Measurements from ENCODE around the gene STK40. TPM values are rescaled to one million over a fixed set of nuclear protein-coding genes. Genes with fewer than 3 reads are reported as not detected.
A peak's percentile ranks its signal among the peaks of the same experiment; 100 is the strongest.

STK40 gene
- total RNA-seq, 2 experiments from 2014 or later, result 39.6 to 40.6 TPM

DNA sequence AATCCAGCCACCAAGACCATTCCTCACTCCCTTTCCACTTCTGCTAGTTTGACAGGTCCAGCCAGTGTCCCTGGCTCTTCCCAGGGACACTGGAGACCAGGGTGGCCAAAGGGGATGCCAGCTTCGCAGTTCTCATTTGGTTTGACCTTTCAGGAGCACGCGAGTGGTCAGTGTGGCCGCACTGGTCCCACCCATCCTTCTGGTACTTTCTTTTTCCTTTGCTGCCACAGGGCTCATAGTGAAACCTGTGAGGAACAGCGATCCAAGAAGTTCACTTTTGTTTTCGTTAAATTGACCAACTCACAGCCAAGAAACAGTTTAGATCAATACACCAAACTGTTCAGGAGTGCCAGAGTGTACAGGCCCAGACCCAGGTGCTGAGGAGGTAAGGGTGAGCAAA, 47.9 kb downstream of the STK40 start:
- DNase-seq, result no peak
- no peak overlapping the region for H3K27ac Mint-ChIP-seq
- intact Hi-C loops (cut with micrococcal nuclease), result no loop called here
- CTCF ChIA-PET, result no interaction called here
- peaks cover 5% of the 10 kb centered on the region for H3K36me3 Mint-ChIP-seq (ENCODE audit: low read depth)
- H3K4me1 Mint-ChIP-seq (ENCODE audit: low read depth), result peaks cover 7% of the 10 kb centered on the region
- no peaks in the 10 kb centered on the region for H3K9me3 Mint-ChIP-seq
- H3K27me3 Mint-ChIP-seq (ENCODE audit: low read depth), result no peaks in the 10 kb centered on the region
- H3K4me3 Mint-ChIP-seq, result no peak overlapping the region

DNA sequence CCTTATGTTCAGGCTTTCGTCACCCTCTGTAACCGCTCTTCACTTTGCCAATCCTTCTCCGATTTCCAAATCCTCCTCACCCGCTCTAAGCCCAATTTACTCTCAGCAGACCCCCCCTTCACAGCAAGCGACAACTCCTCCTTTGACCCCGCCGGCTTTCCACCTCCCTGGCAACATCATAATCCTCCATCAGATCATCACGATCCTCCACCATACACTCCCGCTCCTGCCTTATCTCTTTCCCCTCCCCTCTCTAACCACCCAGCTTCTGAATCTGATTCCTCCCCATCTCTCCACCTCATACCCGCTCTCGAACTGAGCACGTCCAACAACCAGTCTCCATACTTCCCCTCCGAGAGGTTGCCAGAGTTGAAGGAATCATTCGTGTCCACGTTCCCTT, 54.8 kb downstream of the STK40 start:
- no peaks in the 10 kb centered on the region for H3K9me3 Mint-ChIP-seq
- no peak for DNase-seq
- no peaks in the 10 kb centered on the region for H3K36me3 Mint-ChIP-seq (ENCODE audit: low read depth)
- CTCF ChIA-PET, result interaction anchor here (1.3 kb wide), 1 partner anchor 196 kb away, joined by 3 read pairs; no protein-coding TSS in a partner anchor
- intact Hi-C loops (cut with micrococcal nuclease), result no loop called here
- H3K27me3 Mint-ChIP-seq (ENCODE audit: low read depth), result peaks cover under 1% of the 10 kb centered on the region
- H3K27ac Mint-ChIP-seq, result no peak overlapping the region
- no peaks in the 10 kb centered on the region for H3K4me1 Mint-ChIP-seq (ENCODE audit: low read depth)
- H3K4me3 Mint-ChIP-seq, result no peak overlapping the region

DNA sequence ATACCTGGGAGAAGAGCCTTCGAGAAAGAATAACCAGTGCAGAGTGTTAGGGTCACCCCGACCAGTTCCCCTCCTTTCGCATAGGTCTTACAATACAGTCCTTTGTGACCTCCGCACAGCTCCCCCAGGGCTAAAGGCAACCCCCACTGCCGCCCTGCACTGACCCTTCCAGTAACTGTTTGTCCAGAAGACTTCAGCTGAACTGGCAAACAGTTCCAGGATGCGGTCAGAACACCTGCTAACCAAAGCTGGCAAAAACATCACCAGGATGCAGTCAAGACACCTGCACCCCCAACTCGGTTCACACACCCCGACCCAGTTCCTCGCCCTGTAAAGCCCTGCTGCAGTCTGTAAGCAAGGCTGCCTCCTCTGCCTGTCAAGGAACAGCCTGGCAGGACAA, 55.9 kb downstream of the STK40 start:
- H3K27ac Mint-ChIP-seq, result no peak overlapping the region
- H3K36me3 Mint-ChIP-seq (ENCODE audit: low read depth), result no peaks in the 10 kb centered on the region
- CTCF ChIA-PET, result interaction anchor here (1.0 kb wide), 1 partner anchor 13 kb away, joined by 3 read pairs; no protein-coding TSS in a partner anchor
- peaks cover 2% of the 10 kb centered on the region for H3K27me3 Mint-ChIP-seq (ENCODE audit: low read depth)
- no peak overlapping the region for H3K4me3 Mint-ChIP-seq
- intact Hi-C loops (cut with micrococcal nuclease), result no loop called here
- H3K4me1 Mint-ChIP-seq (ENCODE audit: low read depth), result no peaks in the 10 kb centered on the region
- no peak for DNase-seq
- H3K9me3 Mint-ChIP-seq, result no peaks in the 10 kb centered on the region

DNA sequence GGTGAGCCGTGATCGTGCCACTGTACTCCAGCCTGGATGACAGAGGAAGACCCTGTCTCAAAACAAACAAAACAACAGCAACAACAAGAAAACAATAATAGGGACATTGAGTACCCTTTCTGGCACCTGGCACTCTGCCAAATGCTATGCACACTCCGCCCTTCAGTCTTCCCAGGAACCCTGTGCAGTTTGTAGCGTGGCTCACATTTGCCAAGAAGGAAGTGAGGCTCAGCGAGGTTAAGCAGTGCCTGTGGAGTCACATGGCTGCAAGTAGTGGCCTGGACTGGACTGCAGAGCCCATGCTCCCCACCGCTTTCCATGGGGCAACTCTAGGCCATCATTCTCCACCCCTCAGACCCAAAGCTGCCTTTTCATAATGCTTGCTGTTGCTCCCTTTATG, 57.0 kb downstream of the STK40 start:
- Mint-ChIP-seq H3K4me3 (no peak overlapping the region), H3K27ac (no peak overlapping the region), H3K9me3 (no peaks in the 10 kb centered on the region), H3K4me1 (ENCODE audit: low read depth) (peaks cover 9% of the 10 kb centered on the region), H3K36me3 (ENCODE audit: low read depth) (no peaks in the 10 kb centered on the region), H3K27me3 (ENCODE audit: low read depth) (peaks cover 5% of the 10 kb centered on the region)
- intact Hi-C loops (cut with micrococcal nuclease), result no loop called here
- CTCF ChIA-PET, result no interaction called here
- DNase-seq, result no peak

DNA sequence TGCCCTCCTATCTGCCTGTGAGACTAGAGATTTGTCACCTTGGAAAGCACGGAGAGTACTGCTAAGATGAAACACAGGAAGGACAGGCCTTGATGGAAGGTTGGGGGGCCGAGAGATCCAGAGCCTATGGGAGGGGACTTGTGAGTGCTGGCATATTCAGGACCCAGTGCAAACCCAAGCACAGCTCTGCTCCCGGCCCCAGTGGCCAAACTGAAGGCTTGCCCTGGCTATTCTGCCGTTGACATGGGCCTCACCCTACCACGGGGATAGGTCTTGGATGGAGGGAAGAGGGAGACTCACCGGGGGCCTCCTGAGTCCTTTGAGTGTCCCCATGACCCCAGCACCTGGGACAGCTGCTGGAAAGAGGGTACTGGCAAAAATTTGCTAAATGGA, 57.6 kb downstream of the STK40 start:
- H3K4me3 Mint-ChIP-seq, result no peak overlapping the region
- no peak for DNase-seq
- H3K27ac Mint-ChIP-seq, result no peak overlapping the region
- no peaks in the 10 kb centered on the region for H3K36me3 Mint-ChIP-seq (ENCODE audit: low read depth)
- intact Hi-C loops (cut with micrococcal nuclease), result no loop called here
- peaks cover 9% of the 10 kb centered on the region for H3K4me1 Mint-ChIP-seq (ENCODE audit: low read depth)
- H3K27me3 Mint-ChIP-seq (ENCODE audit: low read depth), result peaks cover 5% of the 10 kb centered on the region
- CTCF ChIA-PET, result no interaction called here
- no peaks in the 10 kb centered on the region for H3K9me3 Mint-ChIP-seq

DNA sequence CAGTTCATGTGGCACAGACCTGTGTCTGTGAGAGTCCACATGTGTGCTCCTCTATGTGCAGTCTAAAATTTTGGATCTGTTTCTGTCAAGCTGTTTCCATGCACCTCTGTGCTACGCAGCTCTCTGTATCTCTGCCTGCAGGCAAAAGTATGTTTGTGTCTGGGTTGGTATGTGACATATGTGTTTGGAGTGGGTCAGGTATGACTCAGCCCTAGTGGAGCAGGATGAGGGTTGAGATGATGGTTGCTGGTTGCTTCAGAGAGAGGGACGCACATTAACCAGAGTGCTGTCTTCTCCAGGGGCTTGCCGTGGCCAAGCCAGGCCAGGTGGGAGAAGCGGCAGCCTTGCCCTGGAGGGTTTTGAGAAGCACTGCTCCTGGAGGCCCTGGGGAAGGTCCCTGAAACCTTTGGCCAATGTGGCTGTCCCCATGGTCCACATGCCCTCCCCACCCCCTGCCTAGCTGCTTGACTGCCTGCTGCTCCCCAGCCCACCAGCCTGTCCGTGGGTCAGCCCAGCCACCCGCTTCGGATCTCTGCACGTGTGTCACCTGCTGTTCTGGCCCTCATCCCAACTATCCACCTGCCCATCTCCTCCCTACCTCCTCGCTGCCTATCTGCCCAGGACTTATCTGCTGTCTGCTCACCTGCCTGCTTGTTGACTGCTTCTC, 58.2 kb downstream of the STK40 start:
- DNase-seq, result no peak
- Mint-ChIP-seq H3K36me3 (ENCODE audit: low read depth) (no peaks in the 10 kb centered on the region), H3K27me3 (ENCODE audit: low read depth) (peaks cover 5% of the 10 kb centered on the region), H3K4me3 (no peak overlapping the region), H3K9me3 (no peaks in the 10 kb centered on the region), H3K4me1 (ENCODE audit: low read depth) (peaks cover 9% of the 10 kb centered on the region), H3K27ac (no peak overlapping the region)
- intact Hi-C loops (cut with micrococcal nuclease), result no loop called here
- CTCF ChIA-PET, result no interaction called here

DNA sequence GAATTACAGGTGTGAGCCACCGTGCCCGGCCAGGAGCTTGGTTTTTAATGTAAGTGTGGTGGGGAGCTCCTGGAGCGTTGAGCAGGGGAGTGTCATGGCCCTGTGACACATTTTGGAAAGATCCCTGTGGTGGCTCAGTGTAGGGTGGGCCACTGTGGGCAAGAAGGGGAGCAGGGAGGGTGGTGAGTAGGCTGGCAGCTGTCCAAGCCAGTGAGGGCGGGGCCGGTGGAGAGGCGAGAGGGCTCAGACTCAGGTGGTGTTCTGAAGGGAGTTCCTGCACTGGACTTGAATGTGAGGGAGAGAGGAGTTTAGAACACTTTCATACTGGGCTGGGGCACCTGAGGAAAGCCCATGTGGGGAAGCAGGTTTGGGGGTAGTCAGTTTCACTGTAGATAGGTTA, 59.2 kb downstream of the STK40 start:
- Mint-ChIP-seq H3K4me1 (ENCODE audit: low read depth) (peaks cover 12% of the 10 kb centered on the region), H3K27ac (no peak overlapping the region), H3K9me3 (no peaks in the 10 kb centered on the region), H3K4me3 (no peak overlapping the region), H3K36me3 (ENCODE audit: low read depth) (no peaks in the 10 kb centered on the region), H3K27me3 (ENCODE audit: low read depth) (peaks cover 5% of the 10 kb centered on the region)
- CTCF ChIA-PET, result interaction anchor here (0.9 kb wide), 1 partner anchor 16 kb away, joined by 3 read pairs; no protein-coding TSS in a partner anchor
- no peak for DNase-seq
- intact Hi-C loops (cut with micrococcal nuclease), result no loop called here

DNA sequence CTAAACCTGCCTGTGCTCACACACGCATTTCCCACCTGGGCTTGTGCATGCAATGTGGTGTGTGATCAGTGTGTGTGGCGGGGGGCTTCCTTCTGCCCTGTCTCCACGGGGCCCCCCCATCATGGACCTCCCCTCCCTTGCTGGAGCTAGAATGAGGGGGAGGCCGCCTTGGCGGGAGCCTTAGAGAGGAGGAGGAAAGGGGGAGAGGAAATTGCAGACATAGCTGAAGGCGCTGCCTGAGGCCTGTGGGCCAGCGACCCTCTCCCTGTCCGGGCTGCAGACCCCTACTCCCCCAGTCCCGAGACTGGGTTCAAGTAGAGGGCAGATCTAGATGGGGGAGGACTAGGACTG, 61.4 kb downstream of the STK40 start:
- intact Hi-C loops (cut with micrococcal nuclease), result no loop called here
- Mint-ChIP-seq H3K36me3 (ENCODE audit: low read depth) (no peaks in the 10 kb centered on the region), H3K4me3 (peak overlapping the region; percentile 68), H3K4me1 (ENCODE audit: low read depth) (peaks cover 16% of the 10 kb centered on the region), H3K27me3 (ENCODE audit: low read depth) (peaks cover 5% of the 10 kb centered on the region), H3K27ac (no peak overlapping the region), H3K9me3 (no peaks in the 10 kb centered on the region)
- CTCF ChIA-PET, result interaction anchor here (0.6 to 1.2 kb wide), 3 partner anchors 17 to 99 kb away, joined by 3 to 4 read pairs (median 3); no protein-coding TSS in a partner anchor
- no peak for DNase-seq

DNA sequence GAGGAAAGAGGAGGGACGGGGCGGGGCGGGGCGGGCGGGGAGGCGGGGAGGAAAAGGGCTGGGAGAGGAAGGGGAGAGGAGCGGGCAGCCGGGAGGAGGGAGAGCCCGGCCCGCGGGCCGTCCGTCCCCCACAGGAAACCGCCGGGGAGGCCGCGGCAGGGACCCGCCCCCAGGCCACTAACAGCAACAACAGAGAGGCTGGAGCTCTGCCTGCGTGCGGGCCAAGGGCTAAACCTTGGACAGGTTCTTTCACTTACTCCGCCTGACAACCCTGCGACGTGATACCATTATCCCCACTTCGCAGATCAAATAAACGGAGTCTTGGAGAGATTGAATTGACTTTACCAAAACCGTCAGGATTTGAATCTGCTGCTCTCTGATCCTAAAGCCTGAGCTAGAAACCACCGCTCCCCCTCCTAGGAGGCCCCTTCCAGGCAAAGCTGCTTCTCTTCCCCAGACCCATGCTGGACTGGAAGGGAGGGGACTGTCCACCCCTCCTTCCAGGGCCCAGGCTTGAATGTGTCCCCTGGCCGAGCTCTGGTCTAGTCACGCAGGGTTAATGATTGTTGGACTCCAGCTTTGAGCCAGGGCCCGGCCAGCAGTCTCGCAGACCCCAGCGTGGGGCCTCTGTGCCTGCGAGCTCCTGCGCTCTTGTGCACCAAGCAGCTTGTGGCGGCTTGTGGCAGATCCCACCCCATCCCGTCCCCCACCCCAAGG, 61.9 kb downstream of the STK40 start, which contains the start of gene EVA1B:
Gene EVA1B (minus strand): TSS at position 10 of the 717 bp plus-strand sequence. CDS start 608 bp downstream, outside the sequence.
- CTCF ChIA-PET, result interaction anchor here (0.6 to 1.2 kb wide), 3 partner anchors 17 to 100 kb away, joined by 3 to 4 read pairs (median 3); no protein-coding TSS in a partner anchor
- H3K4me3 Mint-ChIP-seq, result peak within 1 kb of the TSS; percentile 68
- no peak within 1 kb of the TSS for H3K27ac Mint-ChIP-seq
- intact Hi-C loops (cut with micrococcal nuclease), result loop anchor here (1.0 to 2.0 kb wide), 2 partner anchors 17 to 46 kb away; partner anchors contain the start of gene SH3D21
- H3K9me3 Mint-ChIP-seq, result no peaks in the 10 kb centered on the region
- peaks cover 16% of the 10 kb centered on the region for H3K4me1 Mint-ChIP-seq (ENCODE audit: low read depth)
- H3K27me3 Mint-ChIP-seq (ENCODE audit: low read depth), result peaks cover 5% of the 10 kb centered on the region
- H3K36me3 Mint-ChIP-seq (ENCODE audit: low read depth), result no peaks in the 10 kb centered on the region
- peak; percentile 63 for DNase-seq

DNA sequence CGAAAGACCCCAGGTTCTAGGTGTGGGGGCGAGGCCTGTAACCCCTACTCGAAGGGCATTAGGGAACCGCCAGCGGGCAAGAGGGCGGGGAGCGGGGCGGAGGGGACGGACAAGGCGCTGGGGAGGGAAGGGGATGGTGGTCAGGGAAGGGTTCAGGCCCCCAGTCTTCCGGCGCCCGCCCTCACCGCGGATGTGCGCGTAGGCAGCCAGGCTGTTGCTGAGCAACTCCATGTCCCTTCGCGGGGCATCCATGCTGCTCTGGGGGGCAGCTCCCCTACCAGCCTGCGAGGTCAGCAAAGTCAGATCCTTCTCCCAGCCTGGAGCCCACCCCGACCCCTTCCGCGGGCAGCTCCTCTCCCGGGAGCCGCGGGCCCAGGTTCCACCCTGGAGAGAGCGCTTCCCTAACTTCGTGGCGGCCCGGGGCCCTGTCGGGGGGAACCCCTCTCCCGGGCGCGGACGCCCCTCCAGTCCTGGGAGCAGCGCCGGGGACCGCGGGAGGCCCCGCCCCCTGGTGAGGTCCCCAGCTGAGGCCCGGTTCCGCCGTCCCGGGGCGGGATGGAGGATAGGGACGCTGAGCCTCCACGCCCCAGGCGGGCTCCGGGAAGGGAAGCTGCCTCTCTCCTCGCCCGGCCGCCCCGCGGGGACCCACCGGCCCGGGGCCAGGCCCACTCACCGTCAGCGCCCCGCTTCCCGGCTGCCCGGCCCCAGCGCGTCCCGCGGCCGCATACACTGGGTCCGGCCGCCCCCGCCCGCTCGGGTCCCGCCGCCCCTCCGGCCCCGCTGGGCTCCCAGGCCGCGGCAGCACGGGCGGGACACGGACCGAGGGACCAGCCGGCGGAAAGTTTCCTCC, 62.7 kb downstream of the STK40 start:
- CTCF ChIA-PET, result interaction anchor here (1.2 kb wide), 2 partner anchors 23 to 44 kb away, joined by 4 to 5 read pairs; no protein-coding TSS in a partner anchor
- peak; percentile 46 for DNase-seq
- Mint-ChIP-seq H3K36me3 (ENCODE audit: low read depth) (no peaks in the 10 kb centered on the region), H3K4me1 (ENCODE audit: low read depth) (peaks cover 16% of the 10 kb centered on the region), H3K27me3 (ENCODE audit: low read depth) (peaks cover 5% of the 10 kb centered on the region), H3K4me3 (peak overlapping the region; percentile 53), H3K9me3 (no peaks in the 10 kb centered on the region), H3K27ac (no peak overlapping the region)
- intact Hi-C loops (cut with micrococcal nuclease), result loop anchor here (1.0 to 2.0 kb wide), 2 partner anchors 16 to 46 kb away; partner anchors contain the start of gene SH3D21

DNA sequence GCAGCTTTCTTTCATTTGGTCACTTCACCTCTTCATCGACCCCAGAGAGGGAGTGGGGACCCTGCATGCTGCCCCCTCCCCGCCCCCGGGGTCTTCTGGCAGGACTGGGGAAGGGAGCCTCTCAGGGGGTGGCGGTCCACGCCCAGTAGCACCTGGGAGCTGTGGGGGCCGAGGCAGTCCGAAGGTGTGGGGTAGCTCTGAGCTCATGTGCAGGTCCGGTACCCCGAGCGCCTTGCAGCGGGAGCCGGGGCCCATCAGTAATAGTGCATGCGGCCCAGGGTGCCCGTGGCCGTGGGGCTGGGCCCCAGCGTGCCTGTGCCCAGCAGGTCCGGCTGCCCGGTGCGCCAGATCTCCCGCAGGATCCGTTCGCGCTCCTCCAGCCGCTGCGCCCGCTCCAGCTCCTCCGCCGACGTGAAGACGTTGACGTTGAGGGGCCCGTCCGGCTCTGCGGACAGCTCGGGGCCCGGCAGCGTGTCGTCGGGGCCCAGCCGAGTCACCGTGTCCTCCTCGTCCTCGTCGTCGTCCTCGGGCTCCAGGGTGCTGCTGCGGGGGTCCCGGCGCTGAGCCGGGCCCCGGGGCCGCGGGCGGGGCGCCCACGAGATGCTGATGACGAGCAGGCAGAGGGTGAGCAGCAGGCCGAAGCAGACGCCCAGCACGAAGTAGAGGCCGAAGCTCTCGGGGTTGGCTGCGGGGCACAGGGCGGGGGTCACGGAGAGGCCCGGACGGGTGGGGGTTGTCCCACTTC, 63.5 kb downstream of the STK40 start:
- peak overlapping the region; percentile 53 for H3K4me3 Mint-ChIP-seq
- H3K9me3 Mint-ChIP-seq, result no peaks in the 10 kb centered on the region
- CTCF ChIA-PET, result interaction anchor here (0.7 to 1.2 kb wide), 2 partner anchors 22 to 206 kb away, joined by 3 to 5 read pairs; no protein-coding TSS in a partner anchor
- peaks cover 5% of the 10 kb centered on the region for H3K27me3 Mint-ChIP-seq (ENCODE audit: low read depth)
- intact Hi-C loops (cut with micrococcal nuclease), result loop anchor here (2.0 kb wide), 1 partner anchor 15 kb away; the partner anchor contains the start of gene SH3D21
- H3K27ac Mint-ChIP-seq, result no peak overlapping the region
- H3K4me1 Mint-ChIP-seq (ENCODE audit: low read depth), result peaks cover 16% of the 10 kb centered on the region
- no peak for DNase-seq
- H3K36me3 Mint-ChIP-seq (ENCODE audit: low read depth), result no peaks in the 10 kb centered on the region
